GM19463 (cell line): ENCODE data around the gene SPAAR.
"Not testable (repeated sequence)": the region's sequence is repeated elsewhere in the genome, so short reads cannot be mapped to it uniquely, and the experiment has no call there.

Experiments used
- ATAC-seq: cut with Tn5 transposase; IDR thresholded peaks from one replicate; pipeline ENCODE4 v1.9.1; 2021; ENCODE audit warnings: mild to moderate bottlenecking, moderate library complexity; ENCODE audit not compliant: unreplicated experiment

The SPAAR gene

GRCh38 chr9:35920051-35920620 is 10.8 kb downstream of the SPAAR start:
- ATAC-seq = no peak

GRCh38 chr9:35923598-35923926 is 14.3 kb downstream of the SPAAR start:
- ATAC-seq = no peak

GRCh38 chr9:35923927-35924763 is 14.9 kb downstream of the SPAAR start:
- no peak for ATAC-seq

DNA sequence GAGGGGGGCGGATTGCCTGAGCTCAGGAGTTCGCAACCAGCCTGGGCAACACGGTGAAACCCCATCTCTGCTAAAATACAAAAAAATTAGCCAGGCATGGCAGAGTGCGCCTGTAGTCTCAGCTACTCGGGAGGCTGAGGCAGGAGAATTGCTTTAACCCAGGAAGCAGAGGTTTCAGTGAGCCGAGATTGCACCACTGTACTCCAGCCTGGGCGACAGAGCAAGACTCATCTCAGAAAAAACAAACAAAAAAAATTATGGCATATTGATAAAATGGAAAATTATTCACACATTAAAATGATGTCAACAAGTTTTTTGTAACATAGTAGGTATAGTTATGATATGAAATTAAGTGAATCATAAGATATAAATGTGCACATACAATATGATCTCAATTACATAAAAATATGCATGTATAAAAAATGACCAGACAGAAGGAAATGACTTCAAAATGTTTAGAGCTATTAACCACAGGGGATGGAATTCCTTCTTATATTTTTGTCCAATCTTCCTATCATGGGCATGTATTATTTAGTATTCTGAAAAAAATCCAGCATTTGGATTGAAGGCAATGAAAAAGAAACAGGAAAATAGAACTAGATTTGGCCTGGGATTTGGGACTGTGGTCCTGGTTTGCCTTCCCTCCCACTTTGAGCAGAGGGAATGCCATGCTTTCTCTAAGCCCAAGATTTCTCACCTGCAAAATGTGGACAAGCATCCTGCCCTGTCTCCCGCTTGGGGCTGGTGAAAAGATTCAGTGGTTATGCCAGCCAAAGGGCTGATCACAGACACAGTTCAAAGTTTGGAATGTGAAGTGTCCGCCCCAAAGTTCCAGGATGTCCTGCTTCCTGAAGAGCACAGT is 19.5 kb downstream of the SPAAR start:
- ATAC-seq = no peak

GRCh38 chr9:35929453-35929718 is 20.1 kb downstream of the SPAAR start:
- no peak for ATAC-seq

GRCh38 chr9:35930521-35930920 is 21.2 kb downstream of the SPAAR start:
- no peak for ATAC-seq

DNA sequence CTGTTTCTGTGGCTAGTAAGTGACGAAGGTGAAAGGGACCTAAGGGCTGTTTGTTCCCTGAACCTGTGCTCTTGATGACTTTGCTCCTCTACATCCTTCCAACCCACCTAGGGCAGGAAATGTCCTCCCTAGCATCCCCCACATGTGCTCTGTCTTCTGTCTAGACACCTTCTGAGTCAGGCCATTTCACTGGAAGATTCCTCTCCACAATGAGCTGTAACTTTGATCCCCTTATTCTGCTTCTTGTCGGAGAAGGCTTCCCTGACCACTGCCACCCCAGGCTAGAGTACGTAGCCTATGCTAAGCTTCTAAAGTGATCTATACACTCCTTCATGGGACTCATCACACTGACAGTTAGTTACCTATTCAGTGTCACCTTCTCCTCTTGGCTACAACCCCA is 21.7 kb downstream of the SPAAR start:
- no peak for ATAC-seq

DNA sequence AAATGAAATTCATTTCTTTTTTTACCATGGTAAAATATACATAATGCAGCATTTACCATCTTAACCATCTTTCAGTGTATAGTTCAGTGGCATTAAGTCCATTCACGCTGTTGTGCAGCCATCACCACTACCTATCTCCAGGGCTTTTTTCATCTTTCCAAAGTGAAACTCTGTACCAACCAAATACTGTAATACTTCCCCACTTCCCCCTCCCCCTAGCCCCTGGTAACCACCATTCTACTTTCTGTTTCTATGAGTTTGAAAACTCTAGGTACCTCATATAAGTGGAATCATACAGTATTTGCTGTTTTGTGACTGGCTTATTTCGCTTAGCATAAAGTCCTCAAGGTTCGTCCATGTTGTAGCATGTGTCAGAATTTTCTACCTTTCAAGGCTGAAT is 23.4 kb downstream of the SPAAR start:
- ATAC-seq = no peak

- no peak for ATAC-seq
These were observed 24.3 kb downstream of the SPAAR start for GRCh38 chr9:35933550-35934067.

DNA sequence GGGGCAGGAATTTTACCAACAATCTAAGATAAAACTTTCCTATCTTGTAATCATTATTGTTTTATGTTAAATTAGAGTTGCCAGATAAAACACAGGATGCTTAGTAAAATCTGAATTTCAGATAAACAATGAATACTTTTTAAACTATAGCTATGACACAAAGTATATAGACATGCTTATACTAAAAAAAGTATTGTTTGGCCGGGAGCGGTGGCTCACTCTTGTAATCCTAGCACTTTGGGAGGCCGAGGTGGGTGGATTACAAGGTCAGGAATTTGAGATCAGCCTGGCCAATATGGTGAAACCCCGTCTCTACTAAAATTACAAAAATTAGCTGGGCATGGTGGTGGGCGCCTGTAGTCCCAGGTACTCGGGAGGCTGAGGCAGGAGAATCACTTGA is 24.8 kb downstream of the SPAAR start:
- ATAC-seq = not testable (repeated sequence)

- ATAC-seq = no peak
These were observed 26.0 kb downstream of the SPAAR start for GRCh38 chr9:35935261-35935660.

DNA sequence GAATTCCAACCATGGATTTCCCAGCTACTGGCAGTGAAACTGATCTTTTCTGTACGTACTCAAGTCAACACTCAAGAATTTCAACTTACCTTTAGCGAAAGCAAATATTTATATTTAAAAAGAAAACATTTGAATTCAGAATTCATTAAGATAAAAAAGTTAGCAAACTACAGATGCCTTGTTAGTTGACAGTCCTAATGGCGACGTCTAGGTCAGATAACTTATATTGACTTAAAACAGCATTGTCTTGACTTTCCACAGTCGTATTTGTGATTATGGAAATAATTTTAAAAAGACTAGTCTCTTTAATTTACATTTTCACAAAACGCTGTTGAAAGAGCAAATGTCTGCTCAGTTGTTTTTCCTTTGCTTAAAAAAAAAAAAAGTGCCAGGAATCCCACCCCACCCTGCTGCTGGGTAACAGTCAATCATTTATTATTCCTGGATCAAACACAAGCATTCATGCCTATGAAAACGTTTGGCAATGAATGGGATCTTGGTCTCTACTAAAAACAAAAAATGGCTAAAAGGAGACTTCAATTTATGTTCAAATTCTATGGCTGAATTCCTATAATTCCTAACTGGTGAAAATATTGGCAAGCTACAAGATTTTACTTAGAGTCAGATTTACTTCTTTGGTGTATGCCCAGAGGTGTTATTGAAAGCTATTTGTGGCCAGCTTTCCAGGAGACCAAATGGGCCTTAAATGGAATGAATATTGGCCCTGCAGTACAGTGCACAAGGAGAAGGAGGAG is 26.6 kb downstream of the SPAAR start:
- ATAC-seq = no peak

DNA sequence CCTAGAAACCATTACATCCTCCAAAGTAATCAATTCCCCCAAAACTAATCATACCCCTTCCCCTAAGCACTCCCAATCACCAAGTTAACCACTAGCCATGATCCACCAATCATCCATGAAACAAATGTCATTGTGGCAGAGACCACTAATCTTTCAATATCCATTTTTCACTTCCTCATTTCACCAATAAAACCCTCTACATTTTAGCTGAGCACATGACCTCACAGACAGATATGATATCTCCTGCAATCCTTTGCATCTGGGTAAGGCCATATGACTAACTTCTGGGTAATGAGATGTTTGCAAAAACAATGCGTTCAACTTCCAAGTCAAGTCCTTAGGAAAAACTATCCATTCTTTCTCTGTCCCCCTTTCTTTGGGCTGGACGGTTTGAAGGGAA is 27.9 kb downstream of the SPAAR start:
- ATAC-seq = no peak

GRCh38 chr9:35938474-35939356 is 29.4 kb downstream of the SPAAR start:
- no peak for ATAC-seq

DNA sequence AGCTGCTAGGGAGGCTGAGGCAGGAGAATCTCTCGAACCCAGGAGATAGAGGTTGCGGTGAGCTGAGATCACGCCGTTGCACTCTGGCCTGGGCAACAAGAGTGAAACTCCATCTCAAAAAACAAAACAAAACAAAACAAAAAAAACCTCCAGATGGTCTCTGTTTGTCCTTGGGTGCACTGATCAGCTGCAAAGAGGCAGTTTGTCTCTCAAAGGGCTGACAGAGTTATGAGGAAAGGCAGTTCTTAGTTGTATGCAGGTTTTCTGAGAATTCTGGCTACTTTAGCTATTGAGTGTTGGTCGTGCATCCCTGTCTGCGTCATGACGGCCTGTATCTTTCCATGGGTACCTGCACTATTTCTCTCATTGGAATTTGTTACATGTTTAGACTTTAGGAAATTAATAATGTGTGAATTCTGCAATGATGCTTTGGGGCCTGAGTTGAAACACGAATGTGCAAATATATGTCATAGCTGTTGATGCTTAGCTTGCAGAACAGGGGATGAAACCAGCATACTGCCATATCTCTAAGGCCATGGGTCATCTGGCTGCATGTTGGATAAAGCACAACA is 30.5 kb downstream of the SPAAR start:
- ATAC-seq = no peak

- no peak for ATAC-seq
These were observed 31.4 kb downstream of the SPAAR start for GRCh38 chr9:35940458-35941407.

DNA sequence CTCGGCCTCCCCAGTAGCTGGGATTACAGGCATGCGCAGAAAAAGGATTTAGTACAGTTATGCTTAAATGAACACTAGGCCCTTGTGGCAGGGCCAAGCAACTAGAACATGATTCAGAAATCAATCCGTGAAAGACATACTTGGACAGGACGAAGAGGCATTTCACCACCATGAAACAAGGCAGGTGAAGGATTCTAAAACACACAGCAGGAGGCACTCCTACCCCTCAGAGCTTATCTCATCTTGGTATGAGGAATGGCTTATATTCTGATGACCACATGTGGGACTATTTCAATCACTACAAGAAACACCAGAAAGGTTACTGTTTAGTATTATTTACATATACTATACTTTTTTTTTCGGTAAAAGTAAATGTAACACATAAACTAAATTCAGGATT is 33.0 kb downstream of the SPAAR start:
- no peak for ATAC-seq

GRCh38 chr9:35944173-35944572 is 34.9 kb downstream of the SPAAR start:
- no peak for ATAC-seq

DNA sequence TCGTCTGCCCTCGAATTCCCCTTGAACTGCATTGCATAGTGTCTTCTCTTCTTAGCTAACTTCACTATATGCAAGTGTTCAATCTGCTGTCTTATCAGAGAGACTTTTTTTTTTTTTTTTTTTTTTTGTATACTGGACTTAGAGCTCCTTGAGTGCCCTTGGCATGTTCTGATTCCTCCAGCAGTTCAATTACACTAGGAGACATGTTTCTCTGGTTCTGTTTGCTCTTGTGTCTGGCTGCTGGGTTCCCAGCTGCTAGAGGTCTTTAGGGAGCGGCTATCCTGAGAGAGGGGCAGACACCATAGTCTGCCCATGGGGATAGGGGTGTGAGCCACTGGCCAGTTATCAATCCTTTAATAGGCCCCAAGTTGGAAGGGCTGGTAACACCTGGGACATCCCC is 35.6 kb downstream of the SPAAR start:
- ATAC-seq = no peak
